ENCODE measurements around the gene SRPX2.

DNA sequence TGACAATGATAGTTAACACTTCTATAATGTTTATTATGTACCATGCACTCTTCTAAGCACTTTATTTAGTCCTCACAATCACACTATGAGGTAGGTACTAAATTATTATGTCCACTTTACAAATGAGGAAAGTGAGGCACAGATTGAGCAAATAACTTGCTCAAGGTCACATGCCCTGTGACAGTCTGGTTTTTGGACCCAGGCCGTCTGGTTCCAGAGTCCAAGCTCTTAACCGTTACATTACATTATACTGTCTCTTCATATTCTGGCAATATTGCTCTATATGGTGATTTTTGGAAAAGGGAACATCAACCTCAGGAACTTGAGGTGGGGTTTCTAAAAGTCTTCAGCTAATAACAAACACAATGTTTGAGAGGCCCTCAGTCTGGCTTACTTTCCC, 75.1 kb downstream of the SRPX2 start:
- TF ChIP-seq, protein P1, sequence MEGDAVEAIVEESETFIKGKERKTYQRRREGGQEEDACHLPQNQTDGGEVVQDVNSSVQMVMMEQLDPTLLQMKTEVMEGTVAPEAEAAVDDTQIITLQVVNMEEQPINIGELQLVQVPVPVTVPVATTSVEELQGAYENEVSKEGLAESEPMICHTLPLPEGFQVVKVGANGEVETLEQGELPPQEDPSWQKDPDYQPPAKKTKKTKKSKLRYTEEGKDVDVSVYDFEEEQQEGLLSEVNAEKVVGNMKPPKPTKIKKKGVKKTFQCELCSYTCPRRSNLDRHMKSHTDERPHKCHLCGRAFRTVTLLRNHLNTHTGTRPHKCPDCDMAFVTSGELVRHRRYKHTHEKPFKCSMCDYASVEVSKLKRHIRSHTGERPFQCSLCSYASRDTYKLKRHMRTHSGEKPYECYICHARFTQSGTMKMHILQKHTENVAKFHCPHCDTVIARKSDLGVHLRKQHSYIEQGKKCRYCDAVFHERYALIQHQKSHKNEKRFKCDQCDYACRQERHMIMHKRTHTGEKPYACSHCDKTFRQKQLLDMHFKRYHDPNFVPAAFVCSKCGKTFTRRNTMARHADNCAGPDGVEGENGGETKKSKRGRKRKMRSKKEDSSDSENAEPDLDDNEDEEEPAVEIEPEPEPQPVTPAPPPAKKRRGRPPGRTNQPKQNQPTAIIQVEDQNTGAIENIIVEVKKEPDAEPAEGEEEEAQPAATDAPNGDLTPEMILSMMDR (IDR thresholded peaks at IDR 0.05): no peak
- no peak for TF ChIP-seq POLR2A (IDR thresholded peaks at IDR 0.05)
